CD4-positive, alpha-beta T cell (primary cell): ENCODE data around the gene PPP1R3G. TPM values are rescaled to one million over a fixed set of nuclear protein-coding genes. Genes with fewer than 3 reads are reported as not detected.

ENCODE experiments used
- ATAC-seq: fragments of 200-7000 bp; cut with Tn5 transposase; one replicate; pipeline ENCODE4 v1.10.0; 2022; ENCODE audit warnings: mild to moderate bottlenecking; ENCODE audit not compliant: poor library complexity
- CTCF ChIA-PET: fragments of 350-600 bp; sonication (Branson Sonifier 250); formaldehyde crosslinking; loops from one replicate; lab custom pipeline; 2021; ENCODE audit warnings: antibody characterized with exemption, inconsistent platforms; lab: Charles Lee
- POLR2A ChIA-PET: fragments of 350-600 bp; sonication (Branson Sonifier 250); formaldehyde crosslinking; loops from one replicate; lab custom pipeline; 2021; ENCODE audit warnings: antibody characterized with exemption, inconsistent platforms; lab: Charles Lee
- DNase-seq, 14 experiments: peaks; one replicate each; pipeline ENCODE4 v3.0.0-alpha.2; 2013 to 2020; ENCODE audit warnings: mixed read lengths in 2 of 14
- H3K27ac ChIP-seq, 2 donors: one replicate each; pipeline versions ENCODE4 v1.5.1 to v1.7.0; 2013; ENCODE audit warnings: low read length in 2 of 2, low read depth in 1 of 2, mild to moderate bottlenecking in 1 of 2
- H3K27me3 ChIP-seq, 2 experiments: 1 replicate in 1 of 2; 2 replicates in 1 of 2; pipeline versions ENCODE4 v1.6.1 to v1.7.0; 2013; ENCODE audit warnings: low read length in 2 of 2, control low read depth in 1 of 2, mild to moderate bottlenecking in 1 of 2, moderate library complexity in 1 of 2; ENCODE audit not compliant: insufficient read depth in 2 of 2, control insufficient read depth in 1 of 2
- H3K36me3 ChIP-seq: one replicate; pipeline ENCODE4 v1.6.1; 2013; ENCODE audit warnings: low read length, control low read depth; ENCODE audit not compliant: insufficient read depth
- H3K4me1 ChIP-seq: one replicate; pipeline ENCODE4 v1.6.1; 2013; ENCODE audit warnings: low read length, control low read depth; ENCODE audit not compliant: insufficient read depth
- H3K4me3 ChIP-seq: one replicate; pipeline ENCODE4 v1.5.1; 2013; ENCODE audit warnings: mild to moderate bottlenecking, low read length, moderate library complexity
- H3K9me3 ChIP-seq, 2 experiments: 1 replicate in 1 of 2; 2 replicates in 1 of 2; pipeline versions ENCODE4 v1.6.1 to v1.7.0; 2013; ENCODE audit warnings: low read length in 2 of 2, mild to moderate bottlenecking in 2 of 2, control low read depth in 1 of 2, moderate library complexity in 1 of 2; ENCODE audit not compliant: control insufficient read depth in 1 of 2, insufficient read depth in 1 of 2
- H3K27ac Mint-ChIP-seq: one replicate; pipeline ENCODE4 v1.8.0; 2020; ENCODE audit warnings: mixed read lengths
- H3K27me3 Mint-ChIP-seq: one replicate; pipeline ENCODE4 v1.8.0; 2021; ENCODE audit warnings: mixed read lengths
- H3K36me3 Mint-ChIP-seq: one replicate; pipeline ENCODE4 v1.8.0; 2021; ENCODE audit warnings: low read depth, mixed read lengths
- H3K4me1 Mint-ChIP-seq: one replicate; pipeline ENCODE4 v1.8.0; 2021; ENCODE audit warnings: low read depth, mixed read lengths
- H3K4me3 Mint-ChIP-seq: one replicate; pipeline ENCODE4 v1.8.0; 2020; ENCODE audit warnings: mild to moderate bottlenecking, mixed read lengths
- H3K9me3 Mint-ChIP-seq: one replicate; pipeline ENCODE4 v1.8.0; 2020; ENCODE audit warnings: mixed read lengths
- CTCF ChIP-seq: fragments of 200-600 bp; IDR thresholded peaks from one replicate; pipeline ENCODE4 v1.8.0; 2022; ENCODE audit warnings: antibody characterized with exemption, mild to moderate bottlenecking
- intact Hi-C, 2 experiments: fragments of 100-400 bp; cut with DNase I in 1 of 2; cut with micrococcal nuclease in 1 of 2; formaldehyde crosslinking; loops; one replicate each; pipeline versions ENCODE4 v1.15.1 to v1.9.0; 2023 to 2025; cut with DNase I, micrococcal nuclease
- total RNA-seq, 174 experiments: library from RNA in 2 of 174; stranded (reverse) in 2 of 174; gene quantifications; one replicate each; pipeline ENCODE4 v1.2.3 and lab custom pipeline; 2021 to 2026

PPP1R3G gene
- total RNA-seq, 2 experiments from 2014 or later: not detected

- Mint-ChIP-seq H3K27me3 (no peaks in the 10 kb centered on the region), H3K36me3 (no peaks in the 10 kb centered on the region), H3K4me1 (no peaks in the 10 kb centered on the region), H3K27ac (no peak overlapping the region), H3K9me3 (no peaks in the 10 kb centered on the region), H3K4me3 (no peak overlapping the region)
- ChIA-PET POLR2A (no interaction called here), CTCF (no interaction called here)
- TF ChIP-seq CTCF: no peak
- Histone ChIP-seq H3K36me3 (no peaks in the 10 kb centered on the region), H3K9me3 (no peaks in the 10 kb centered on the region), H3K27ac (no peak overlapping the region), H3K27me3 (no peaks in the 10 kb centered on the region), H3K4me1 (no peaks in the 10 kb centered on the region), H3K4me3 (no peak overlapping the region)
- no peak for DNase-seq
- no peak for ATAC-seq
- intact Hi-C loops: no loop called here
These were observed 18.1 kb downstream of the PPP1R3G start for GRCh38 chr6:5103250-5103649.

GRCh38 chr6:5104667-5105066, 19.5 kb downstream of the PPP1R3G start:
- H3K27ac Mint-ChIP-seq: no peak overlapping the region
- H3K4me1 ChIP-seq: no peaks in the 10 kb centered on the region
- H3K27me3 Mint-ChIP-seq: no peaks in the 10 kb centered on the region
- no peak overlapping the region for H3K4me3 ChIP-seq
- H3K9me3 ChIP-seq: no peaks in the 10 kb centered on the region
- CTCF ChIA-PET: no interaction called here
- H3K36me3 Mint-ChIP-seq: no peaks in the 10 kb centered on the region
- no peak for TF ChIP-seq CTCF
- H3K36me3 ChIP-seq: no peaks in the 10 kb centered on the region
- intact Hi-C loops: no loop called here
- POLR2A ChIA-PET: no interaction called here
- DNase-seq (no peak), ATAC-seq (no peak)
- no peak overlapping the region for H3K27ac ChIP-seq
- no peaks in the 10 kb centered on the region for H3K9me3 Mint-ChIP-seq
- H3K27me3 ChIP-seq: no peaks in the 10 kb centered on the region
- no peak overlapping the region for H3K4me3 Mint-ChIP-seq
- H3K4me1 Mint-ChIP-seq: no peaks in the 10 kb centered on the region

- ATAC-seq (no peak), DNase-seq (no peak)
- Histone ChIP-seq H3K27ac (no peak overlapping the region), H3K36me3 (no peaks in the 10 kb centered on the region), H3K9me3 (no peaks in the 10 kb centered on the region), H3K4me1 (no peaks in the 10 kb centered on the region), H3K27me3 (no peaks in the 10 kb centered on the region), H3K4me3 (no peak overlapping the region)
- H3K27me3 Mint-ChIP-seq: no peaks in the 10 kb centered on the region
- TF ChIP-seq CTCF: no peak
- no peaks in the 10 kb centered on the region for H3K9me3 Mint-ChIP-seq
- no peak overlapping the region for H3K4me3 Mint-ChIP-seq
- CTCF ChIA-PET: no interaction called here
- no peaks in the 10 kb centered on the region for H3K4me1 Mint-ChIP-seq
- H3K36me3 Mint-ChIP-seq: no peaks in the 10 kb centered on the region
- intact Hi-C loops: no loop called here
- POLR2A ChIA-PET: no interaction called here
- H3K27ac Mint-ChIP-seq: no peak overlapping the region
These were observed 20.0 kb downstream of the PPP1R3G start for GRCh38 chr6:5105146-5105545.
